ENCODE results near the gene AP3D1.

Gene AP3D1

GRCh38 chr19:2084993-2085720 lies 66.2 kb downstream of the AP3D1 start:
- DNase-seq (ENCODE audit: low read depth), result no peak

DNA sequence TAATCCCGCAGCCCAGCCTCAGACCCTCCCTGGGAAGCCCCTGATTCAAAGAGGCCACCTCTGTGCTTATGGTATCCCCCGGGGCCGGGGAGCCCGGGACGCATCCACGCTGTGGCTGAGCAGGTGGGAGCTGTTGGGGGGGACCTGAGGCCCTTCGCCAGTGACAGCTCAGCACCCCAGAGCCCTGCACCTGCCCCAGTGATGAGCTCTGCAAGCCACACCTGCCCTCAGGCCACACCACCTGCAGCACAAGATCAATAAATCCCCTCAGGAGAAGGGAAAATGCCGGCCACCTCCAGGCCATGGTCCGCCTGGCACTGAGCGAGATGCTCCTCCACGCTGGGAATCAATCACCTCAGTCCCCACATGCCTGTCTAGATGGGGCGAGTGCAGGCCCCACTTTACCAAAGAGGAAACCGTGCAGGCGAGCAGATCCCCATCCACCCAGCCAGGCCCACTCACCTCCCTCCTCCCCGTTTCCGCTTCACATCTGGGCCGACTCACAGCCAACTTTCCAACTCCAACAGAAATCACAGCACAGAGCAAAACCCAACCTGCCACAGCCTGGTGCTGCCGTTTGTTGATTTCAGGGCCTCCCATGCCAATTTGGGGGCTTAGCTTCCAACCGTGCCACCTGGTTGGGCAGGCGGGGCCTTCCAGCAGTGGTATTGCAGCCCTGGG lies 68.1 kb downstream of the AP3D1 start:
- no peak for DNase-seq (ENCODE audit: low read depth)

- DNase-seq (ENCODE audit: low read depth), result no peak
These were observed 69.2 kb downstream of the AP3D1 start for GRCh38 chr19:2081873-2082810.

DNA sequence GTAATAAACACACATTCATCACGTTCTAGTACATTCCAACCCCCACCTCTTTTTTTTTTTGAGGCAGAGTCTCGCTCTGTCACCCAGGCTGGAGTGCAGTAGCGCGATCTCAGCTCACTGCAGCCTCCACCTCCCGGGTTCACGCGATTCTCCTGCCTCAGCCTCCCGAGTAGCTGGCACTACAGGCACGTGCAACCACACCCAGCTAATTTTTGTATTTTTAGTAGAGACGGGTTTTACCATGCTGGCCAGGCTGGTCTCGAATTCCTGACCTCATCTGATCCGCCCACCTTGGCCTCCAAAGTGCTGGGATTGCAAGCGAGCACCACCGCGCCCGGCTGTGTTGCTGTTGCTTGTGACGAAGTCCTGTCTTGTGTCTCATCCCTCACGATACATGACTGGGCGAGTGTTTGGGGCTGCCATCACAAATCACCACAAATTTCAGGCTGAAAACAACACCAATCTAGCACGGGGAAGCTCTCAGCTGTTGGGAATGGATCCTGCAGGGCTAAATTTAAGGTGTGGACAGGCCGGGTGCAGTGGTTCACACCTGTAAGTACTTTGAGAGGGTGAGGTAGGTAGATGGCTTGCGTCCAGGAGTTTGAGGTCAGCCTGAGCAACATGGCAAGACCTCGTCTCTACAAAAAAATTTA lies 70.9 kb downstream of the AP3D1 start:
- no peak for DNase-seq (ENCODE audit: low read depth)

DNA sequence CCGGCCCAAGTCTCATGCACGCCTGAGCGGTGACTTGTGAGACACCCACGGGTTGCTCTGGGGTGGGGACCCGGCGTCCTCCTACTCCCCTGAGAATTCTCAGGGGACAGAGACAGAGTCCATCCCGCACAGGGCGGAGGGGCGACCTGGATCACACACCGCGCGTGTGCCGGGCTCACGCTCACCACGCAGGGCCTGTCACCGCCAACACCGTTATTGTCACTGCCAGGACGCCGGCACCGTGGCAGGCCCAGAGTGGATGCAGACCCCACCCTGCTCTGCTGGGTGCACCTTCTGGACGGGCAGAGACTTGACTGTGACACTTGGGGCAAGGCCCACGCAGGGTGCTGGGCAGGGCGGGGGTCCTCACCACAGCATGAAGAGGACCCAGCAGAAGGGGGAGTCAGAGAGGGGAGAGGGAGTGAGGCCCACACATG lies 71.5 kb downstream of the AP3D1 start:
- DNase-seq (ENCODE audit: low read depth), result no peak

GRCh38 chr19:2079076-2079864 lies 72.1 kb downstream of the AP3D1 start:
- no peak for DNase-seq (ENCODE audit: low read depth)

- DNase-seq (ENCODE audit: low read depth), result no peak
These were observed 73.3 kb downstream of the AP3D1 start for GRCh38 chr19:2077833-2078619.

- DNase-seq (ENCODE audit: low read depth), result no peak
These were observed 74.0 kb downstream of the AP3D1 start for GRCh38 chr19:2077398-2077797.

DNA sequence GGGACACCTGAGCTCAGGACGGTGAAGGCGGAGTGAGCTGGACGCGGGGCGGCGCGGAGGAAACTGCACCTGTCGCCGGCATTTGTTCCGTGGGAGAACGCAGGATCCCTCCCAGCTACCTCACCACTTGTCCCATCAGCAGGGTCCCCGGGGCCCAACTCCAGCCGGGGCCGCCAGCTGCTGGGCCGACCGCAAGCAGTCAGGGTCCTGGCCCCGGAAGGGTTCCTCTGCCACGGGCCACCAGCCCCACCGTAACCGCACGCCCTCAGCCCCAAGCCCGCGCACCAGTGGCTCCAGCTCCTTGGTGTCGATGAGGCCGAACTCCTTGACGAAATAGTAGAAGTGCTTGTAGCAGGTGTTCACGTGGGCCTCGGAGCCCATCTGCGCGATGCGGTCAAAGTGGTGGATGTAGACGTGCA lies 74.8 kb downstream of the AP3D1 start:
- DNase-seq (ENCODE audit: low read depth), result no peak

DNA sequence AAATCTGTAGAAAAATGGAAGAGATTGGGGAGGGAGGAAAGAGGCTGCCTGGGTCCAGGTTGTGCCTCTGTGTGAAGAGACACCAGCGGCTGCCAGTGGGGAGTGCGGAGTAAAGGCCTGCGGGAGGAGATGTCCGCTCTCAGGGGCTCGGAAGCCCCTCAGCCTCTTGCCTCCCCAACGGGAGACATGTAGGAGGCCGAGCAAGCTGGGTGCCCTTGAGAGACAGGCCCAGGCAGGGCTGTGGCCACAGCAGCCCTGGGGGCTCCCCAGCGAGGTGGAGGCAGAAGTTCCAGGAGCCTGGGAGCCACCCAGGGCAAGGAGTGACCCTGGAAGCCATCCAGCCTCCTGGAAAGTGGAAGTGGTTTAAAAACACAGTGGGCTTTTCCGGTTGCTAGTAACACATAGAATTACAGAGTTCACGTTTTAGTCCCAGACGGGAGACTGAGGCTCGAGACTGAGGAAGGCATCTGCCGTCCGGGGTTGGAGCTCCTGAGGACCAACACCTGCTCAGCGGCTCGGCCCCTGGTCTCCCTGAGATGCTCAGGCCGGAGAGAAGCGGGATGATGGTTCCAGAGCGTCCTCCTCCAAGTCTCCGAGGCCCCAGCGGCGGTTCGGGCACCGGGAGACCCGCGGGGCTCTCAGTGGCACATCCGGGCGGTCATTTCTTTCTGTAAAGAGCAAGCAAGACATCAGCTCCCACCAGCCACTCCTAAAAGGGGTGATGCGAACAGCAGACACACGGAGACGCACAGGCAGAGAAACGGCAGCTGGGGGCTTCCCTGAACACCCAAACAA lies 78.4 kb downstream of the AP3D1 start:
- DNase-seq (ENCODE audit: low read depth), result no peak

DNA sequence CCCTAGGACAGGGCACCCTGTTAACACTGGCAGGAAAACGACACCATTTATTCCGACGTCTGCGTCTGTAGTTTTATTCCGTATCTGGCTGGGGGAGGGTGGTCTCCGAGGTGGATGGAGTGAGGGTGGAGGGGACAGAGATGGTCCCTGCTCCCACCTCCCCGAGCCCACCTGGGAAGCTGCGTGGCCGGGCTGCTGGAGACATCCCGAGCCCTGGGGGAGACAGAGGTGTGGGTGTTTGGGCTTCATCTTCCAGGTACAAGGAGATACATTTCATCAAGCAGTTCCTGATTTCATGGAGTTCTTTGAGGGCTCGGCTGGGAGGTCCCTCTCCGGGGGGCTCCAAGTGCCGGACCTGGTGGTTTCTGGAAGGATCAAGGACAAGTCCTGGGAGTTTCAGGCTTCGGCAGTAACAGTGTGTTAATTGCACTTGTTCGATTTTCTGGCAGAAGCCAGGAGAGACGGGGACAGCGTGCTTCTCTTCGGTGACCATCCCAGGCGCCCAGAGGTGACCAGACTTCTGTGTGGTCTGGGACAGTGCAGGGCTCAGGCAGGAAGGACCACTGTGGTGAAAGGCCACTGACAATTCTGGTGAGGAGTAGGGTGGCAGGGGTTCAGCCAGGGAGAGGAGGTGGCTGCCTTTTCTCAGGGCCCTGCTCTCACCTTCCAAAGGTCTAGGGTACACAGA lies 80.2 kb downstream of the AP3D1 start:
- DNase-seq (ENCODE audit: low read depth), result no peak

GRCh38 chr19:2070436-2070827 lies 80.9 kb downstream of the AP3D1 start:
- no peak for DNase-seq (ENCODE audit: low read depth)

DNA sequence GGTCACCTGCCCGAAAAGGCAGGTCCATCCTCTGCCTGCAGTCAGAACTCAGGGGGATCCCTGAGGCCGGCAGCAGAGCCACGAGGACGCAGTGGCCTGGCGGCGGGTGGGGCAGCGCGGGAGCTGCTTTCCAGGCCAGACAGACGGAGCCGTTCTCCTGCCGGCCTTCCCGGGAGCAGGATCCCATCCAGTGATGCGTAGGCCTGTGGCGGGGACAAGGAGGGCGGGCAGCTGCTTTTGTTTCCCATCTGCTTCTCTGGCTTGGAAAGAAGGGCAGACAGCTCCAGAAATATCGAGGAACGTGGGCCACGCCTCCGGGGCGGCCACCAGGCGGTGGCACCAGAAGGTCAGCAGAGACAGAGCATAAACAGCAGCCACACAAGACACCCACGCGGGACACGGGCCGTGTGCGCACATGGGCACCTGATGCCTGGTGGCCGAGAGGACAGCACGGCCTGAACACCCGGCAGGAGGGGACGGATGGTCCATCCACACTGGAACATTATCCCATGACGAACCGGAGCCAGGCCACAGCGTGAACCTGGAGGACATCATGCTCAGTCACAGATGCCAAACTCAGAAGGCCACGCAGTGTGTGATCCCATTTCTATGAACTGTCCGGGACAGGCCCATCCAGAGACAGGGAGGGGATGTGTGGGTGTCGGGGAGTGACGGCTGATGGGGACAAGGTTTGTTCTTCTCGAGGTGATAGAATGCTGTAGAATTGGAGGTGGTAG lies 86.4 kb downstream of the AP3D1 start:
- DNase-seq (ENCODE audit: low read depth), result no peak

DNA sequence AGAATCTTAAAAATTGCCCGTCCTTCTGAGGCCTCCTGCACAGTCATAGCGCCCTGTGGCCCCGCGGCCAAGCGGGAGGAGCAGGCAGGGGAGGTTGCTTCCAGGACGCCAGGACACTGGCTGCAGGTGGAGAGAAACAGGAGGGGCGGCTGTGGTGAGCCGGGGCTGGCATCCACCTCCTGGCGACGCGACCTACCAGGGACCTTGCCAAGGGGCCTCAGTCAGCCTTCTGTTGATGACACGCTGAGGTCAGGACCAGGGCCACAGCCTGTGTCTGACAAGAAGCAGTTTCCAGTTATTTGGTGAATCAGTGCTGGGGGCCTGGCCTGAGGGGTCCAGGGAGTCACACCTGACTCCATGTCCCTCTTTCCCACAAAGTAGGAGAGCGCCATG lies 87.0 kb downstream of the AP3D1 start:
- no peak for DNase-seq (ENCODE audit: low read depth)

- DNase-seq (ENCODE audit: low read depth), result no peak
These were observed 87.5 kb downstream of the AP3D1 start for GRCh38 chr19:2063824-2064223.

DNA sequence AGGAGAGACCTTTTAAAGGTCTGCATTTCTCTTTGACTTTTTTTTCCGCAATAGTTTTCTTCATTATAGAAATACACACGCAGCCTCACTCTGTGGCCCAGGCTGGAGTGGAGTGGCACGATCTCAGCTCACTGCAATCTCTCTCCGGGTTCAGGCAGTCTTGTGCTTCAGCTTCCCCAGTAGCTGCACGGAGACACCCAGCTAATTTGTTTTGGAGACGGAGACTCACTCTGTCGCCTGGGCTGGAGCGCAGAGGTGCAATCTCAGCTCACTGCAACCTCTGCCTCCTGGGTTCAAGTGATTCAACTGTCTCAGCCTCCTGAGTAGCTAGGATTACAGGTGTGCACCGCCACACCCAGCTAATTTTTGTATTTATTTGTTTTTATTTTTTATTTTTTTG lies 88.6 kb downstream of the AP3D1 start:
- no peak for DNase-seq (ENCODE audit: low read depth)

DNA sequence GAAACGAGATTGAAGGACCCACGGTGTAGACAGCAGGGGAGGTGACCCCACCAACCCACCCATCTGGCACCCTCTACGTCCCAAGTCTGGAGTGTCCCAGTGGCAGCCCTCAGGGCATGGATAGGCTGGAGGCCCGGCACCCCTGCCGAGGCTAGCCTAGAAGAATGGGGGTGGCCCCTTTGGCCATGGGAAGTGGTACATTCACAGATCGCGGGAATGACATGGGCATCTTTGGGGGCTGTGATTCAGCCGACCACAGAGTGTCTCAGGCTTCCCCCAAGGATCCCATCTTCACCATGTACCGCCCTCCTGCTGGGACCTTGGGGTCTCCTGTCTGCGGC lies 89.0 kb downstream of the AP3D1 start:
- DNase-seq (ENCODE audit: low read depth), result no peak
